ENCODE measurements around the gene TRDN.

The TRDN gene

GRCh38 chr6:123168892-123169773 lies 467.6 kb downstream of the TRDN start:
- DNase-seq (ENCODE audit: low read depth) = no peak

- DNase-seq (ENCODE audit: low read depth) = no peak
Observed at GRCh38 chr6:123168466-123168865, 468.3 kb downstream of the TRDN start.
